HG02571 (cell line): Measurements from ENCODE around the gene SNX6.
"Not testable (repeated sequence)": the region's sequence is repeated elsewhere in the genome, so short reads cannot be mapped to it uniquely, and the experiment has no call there.

Experiments
- ATAC-seq: cut with Tn5 transposase; IDR thresholded peaks from one replicate; pipeline ENCODE4 v1.9.1; 2021; ENCODE audit warnings: mild to moderate bottlenecking, moderate library complexity; ENCODE audit not compliant: unreplicated experiment

The SNX6 gene

DNA sequence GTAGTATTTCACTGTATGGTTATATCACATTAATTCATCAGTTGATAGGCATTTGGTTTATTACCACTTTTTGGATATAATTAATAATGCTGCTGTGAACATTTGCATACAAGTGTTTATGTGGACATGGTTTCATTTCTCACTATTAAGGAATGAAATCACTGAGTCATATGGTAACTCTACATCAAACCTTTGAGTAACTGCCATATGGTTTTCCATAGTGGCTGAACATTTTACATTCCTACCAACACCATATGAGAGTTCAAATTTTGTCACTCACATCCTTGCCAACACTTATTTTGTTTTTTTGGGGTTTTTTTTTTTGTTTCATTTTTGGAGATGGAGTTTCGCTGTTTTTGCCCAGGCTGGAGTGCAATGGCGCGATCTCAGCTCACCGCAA lies 60.2 kb downstream of the SNX6 start:
- no peak for ATAC-seq

DNA sequence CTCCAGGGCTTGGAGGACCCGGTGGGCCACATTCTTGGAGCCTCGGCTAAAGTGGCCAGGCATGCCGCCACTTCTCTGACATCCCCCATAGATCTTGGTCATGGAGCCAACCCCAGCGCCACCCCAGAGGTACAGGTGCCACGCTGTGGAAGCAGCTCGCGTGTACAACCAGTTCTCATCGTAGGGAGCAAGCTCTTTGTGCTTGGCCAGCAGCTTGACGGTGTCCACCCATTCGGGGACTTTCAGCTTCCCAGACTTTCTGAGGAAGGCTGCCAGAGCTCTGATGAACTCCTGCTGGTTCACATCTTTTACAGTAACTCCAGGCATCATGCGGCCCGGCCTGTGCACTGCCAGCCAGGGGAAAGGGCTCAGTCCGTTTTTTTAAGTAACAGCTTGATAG lies 61.1 kb downstream of the SNX6 start:
- ATAC-seq, result no peak

DNA sequence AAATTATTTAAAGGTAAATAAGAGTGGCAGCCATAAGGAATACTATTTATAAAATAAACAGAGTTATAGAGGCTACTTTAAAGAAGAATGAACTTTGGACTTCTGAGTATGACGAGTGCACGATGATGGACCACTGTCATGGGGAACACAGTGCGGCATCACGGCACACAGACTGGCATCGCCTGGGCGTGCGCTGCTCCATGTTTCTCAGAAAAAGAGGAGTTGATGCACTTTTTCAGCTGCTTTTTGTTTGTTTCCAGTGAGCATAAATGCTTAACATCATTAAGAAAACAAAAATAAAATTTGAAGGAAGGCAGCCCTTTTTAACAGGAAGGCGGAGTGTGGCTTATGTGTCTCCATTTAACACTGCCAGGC lies 67.2 kb downstream of the SNX6 start:
- no peak for ATAC-seq

DNA sequence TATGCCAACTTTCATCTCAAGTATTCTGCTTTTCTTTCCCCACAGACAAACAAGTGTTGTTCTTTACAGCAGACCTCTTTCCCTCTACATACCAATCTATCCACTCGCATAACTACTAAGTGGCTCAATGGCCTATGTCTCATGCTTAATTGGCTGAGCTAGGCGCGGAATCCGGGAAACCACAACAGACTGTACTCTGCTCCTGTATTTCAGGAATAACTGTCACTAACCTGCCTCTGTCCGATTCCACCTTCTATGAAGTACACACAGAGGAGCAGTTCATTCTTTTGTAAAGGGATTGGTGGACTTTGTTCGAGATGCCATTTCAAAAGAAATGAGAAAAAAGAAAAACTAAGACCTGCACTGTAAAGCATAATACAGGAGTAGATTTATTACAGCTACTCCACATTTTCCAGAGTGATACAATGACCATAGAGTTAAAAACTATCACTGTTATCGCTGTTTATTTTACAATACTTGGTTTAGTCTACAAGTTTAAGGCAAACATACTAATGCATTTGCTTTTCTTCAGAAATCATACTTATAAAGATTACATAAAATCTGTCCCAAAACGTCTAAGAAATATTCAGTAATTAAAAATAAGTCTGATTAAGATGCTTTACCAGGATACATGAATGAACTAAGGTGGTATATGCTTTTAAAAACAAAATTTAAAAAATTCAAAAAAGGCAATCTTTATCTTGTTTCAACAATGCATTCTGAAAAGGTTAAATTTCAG lies 67.7 kb downstream of the SNX6 start:
- ATAC-seq, result not testable (repeated sequence)

DNA sequence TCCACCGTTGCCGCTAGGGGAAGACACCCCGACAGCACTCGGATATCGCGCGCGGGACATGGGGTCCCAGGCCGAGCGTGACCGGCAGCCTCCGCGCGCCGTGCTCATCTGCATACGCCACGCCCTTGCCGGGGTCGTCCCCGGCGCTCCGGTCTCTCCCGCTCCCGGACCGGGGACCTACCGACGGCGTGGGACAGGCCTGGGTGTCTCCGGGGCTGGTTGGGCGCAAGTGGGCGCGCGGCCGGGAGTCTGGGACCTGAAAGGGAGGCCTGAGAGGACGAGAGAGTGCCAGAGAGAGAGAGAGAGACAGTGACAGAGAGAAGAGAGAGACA lies 73.5 kb downstream of the SNX6 start:
- peak; percentile 50 for ATAC-seq

DNA sequence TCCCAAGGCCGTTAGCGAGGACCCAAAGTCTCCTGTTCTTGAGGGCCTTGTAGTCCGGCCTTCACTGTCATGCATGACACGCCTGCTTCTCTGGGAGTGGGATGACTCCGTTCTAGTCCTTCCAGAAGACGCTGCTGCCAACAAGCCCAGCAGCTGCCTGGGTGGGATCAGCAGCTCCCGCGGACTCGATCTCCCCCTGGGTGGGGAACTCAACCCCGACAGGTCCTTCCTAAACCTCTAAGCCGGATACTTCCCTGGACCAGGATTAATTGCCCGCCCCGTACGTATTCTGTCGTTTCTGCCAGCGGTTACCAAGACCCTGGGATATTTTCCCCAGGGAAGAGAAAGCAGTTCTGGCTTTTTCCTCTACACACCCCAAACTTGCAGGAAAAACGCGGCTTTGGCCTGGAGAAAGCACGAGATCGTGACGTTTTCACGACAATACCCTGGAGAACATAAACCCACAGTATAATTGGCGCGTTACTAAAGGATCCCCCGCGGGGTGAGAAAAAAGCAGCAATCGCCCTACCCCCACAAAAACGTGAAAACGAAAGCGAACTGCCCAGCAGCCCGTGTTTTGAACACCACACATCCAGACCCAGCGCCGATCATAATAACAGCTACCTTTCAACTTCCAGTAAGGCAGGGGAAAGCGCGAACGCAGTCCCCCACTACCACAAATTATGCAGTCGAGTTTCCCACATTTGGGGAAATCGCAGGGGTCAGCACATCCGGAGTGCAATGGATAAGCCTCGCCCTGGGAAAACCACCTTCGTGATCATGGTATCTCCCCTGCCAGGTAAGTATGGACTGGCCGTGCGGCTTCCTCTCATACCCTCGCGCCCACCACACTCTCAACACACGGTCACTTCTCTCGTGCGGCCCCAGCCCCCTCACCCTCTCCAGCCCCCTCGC lies 74.1 kb downstream of the SNX6 start:
- peak; percentile 67 for ATAC-seq

DNA sequence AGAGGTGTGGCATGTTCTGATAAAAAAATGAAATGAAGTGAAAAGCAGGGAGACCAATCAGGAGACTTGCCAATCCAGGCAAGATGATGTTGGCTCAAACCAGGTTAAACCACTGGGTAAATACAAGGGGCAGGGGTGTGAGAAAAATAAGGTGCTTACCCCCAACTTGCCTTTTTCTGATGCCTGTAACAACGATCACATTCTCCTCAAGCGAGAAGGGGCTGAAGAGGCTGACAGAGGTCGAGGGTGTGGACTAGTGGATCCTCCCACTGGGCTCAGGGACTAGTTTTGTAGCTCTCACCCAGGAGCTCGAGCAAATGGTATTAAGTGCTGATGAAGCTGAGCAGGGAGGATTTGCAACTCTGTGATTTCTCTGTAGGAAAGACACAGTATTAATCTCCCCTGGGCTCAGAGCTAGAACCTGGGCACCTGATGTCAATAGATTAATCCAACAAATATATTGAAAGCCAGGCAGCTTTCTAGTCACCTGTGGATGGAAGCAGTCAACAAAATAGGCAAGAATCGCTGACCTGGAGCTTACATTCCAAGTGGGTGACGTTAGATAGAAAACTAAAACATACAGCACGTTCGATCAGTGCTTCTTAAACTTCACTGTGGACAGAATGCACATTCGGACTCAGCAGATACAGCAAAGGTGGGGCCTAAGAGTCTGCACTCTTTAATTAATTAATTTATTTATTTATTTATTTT lies 75.3 kb downstream of the SNX6 start:
- ATAC-seq, result no peak

DNA sequence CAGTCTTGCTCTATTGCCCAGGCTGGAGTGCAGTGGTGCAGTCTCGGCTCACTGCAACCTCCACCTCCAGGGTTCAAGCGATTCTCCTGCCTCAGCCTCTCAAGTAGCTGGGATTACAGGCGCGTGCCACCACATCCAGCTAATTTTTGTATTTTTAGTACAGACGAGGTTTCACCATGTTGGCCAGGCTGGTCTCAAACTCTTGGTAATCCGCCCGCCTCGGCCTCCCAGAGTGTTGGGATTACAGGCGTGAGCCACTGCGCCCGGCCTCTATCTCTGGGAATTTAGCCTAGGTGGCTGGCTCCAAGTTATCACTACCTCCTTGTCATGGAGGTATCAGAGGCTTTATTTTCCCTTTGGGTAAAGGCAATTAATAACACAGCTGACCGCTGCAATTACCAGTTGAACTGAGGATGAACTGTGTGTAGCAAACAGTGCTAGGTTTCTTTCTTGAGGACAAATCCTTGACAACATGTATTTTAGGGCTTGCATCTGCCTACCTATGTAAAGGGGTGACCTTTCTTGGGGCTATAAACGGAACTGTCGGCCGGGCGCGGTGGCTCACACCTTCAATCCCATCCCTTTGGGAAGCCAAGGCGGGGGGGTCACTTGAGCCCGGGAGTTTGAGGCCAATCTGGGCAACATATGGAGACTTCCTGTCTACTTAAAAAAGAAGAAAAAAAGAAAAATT lies 80.5 kb downstream of the SNX6 start:
- ATAC-seq, result not testable (repeated sequence)

DNA sequence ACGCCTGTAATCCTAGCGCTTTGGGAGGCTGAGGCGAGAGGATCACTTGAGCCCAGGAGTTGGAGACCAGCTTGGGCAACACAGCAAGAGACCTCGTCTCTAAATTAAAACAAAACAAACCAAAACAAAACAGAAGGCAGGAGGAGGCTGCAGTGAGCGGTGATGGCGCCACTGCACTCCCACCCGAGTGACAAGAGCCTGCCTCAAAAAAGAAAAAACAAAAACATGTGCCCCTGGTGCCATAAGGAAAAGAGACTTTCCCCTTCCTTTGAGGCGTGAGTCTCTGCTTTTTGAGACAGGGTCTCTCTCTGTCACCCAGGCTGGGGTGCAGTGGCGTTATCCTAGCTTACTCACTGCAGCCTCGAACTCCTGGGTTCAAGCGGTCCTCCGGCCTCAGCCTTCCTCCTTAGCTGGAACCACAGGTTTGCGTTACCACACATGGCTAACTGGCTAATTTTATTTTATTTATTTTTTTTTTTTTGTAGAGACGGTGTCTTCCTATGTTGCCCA lies 81.4 kb downstream of the SNX6 start:
- no peak for ATAC-seq

DNA sequence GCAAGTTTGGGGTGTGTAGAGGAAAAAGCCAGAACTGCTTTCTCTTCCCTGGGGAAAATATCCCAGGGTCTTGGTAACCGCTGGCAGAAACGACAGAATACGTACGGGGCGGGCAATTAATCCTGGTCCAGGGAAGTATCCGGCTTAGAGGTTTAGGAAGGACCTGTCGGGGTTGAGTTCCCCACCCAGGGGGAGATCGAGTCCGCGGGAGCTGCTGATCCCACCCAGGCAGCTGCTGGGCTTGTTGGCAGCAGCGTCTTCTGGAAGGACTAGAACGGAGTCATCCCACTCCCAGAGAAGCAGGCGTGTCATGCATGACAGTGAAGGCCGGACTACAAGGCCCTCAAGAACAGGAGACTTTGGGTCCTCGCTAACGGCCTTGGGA lies 82.8 kb downstream of the SNX6 start:
- peak; percentile 35 for ATAC-seq

DNA sequence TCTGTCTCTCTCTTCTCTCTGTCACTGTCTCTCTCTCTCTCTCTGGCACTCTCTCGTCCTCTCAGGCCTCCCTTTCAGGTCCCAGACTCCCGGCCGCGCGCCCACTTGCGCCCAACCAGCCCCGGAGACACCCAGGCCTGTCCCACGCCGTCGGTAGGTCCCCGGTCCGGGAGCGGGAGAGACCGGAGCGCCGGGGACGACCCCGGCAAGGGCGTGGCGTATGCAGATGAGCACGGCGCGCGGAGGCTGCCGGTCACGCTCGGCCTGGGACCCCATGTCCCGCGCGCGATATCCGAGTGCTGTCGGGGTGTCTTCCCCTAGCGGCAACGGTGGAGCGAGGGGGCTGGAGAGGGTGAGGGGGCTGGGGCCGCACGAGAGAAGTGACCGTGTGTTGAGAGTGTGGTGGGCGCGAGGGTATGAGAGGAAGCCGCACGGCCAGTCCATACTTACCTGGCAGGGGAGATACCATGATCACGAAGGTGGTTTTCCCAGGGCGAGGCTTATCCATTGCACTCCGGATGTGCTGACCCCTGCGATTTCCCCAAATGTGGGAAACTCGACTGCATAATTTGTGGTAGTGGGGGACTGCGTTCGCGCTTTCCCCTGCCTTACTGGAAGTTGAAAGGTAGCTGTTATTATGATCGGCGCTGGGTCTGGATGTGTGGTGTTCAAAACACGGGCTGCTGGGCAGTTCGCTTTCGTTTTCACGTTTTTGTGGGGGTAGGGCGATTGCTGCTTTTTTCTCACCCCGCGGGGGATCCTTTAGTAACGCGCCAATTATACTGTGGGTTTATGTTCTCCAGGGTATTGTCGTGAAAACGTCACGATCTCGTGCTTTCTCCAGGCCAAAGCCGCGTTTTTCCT lies 83.4 kb downstream of the SNX6 start:
- ATAC-seq, result peak; percentile 62

DNA sequence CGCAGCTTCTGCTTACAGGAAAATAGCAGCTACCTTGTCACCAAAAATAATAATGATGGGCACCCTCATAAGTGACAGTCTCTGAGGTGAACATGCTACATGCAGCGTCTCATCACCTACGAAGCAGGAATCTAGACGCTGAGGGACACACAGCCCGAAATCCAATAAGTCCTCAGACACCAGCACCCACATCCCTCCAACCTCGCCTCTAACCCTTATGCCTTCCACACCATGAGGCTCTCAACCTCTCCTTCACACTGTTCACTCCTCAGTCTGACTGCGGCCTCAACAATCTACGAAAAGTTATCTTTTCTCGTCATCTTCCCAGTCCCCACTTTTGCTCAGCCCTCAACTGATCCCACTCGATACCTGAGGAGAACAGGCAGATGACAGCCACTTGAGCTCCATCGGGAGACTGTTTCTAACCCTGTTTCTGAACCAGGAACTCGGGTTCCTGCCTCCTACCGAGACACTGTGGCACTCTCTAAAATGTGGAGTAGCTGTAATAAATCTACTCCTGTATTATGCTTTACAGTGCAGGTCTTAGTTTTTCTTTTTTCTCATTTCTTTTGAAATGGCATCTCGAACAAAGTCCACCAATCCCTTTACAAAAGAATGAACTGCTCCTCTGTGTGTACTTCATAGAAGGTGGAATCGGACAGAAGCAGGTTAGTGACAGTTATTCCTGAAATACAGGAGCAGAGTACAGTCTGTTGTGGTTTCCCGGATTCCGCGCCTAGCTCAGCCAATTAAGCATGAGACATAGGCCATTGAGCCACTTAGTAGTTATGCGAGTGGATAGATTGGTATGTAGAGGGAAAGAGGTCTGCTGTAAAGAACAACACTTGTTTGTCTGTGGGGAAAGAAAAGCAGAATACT lies 89.5 kb downstream of the SNX6 start:
- ATAC-seq, result not testable (repeated sequence)

DNA sequence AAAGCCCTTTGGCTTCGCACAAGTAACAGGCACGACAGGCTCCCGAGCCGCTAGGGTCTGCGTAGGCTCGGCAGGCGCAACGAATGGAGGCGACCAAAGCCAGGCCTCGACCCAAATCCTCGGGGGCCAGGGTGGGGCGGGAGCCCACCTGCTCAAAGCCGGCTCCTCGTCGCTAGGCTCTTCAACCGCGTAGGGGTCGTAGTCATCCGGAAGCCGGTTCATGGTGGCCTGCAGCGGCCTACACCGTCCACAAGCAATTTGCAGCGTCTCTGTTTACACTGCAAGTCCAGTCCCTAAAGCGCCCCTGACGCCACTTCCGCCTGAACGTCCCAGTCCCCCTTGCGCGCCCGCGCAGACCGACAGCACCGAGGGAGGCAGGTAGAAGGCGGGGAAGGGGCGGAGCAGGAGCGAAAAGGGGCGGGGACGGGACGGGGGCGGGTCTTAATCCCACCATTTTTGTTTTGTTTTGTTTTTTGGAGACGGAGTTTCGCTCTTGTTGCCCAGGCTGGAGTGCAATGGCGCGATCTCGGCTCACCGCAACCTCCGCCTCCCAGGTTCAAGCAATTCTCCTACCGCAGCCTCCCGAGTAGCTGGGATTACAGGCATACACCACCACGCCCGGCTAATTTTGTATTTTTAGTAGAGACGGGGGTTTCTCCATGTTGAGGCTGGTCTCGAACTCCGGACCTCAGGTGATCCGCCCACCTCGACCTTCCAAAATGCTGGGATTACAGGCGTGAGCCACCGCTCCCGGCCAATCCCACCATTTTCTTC lies 90.4 kb downstream of the SNX6 start, which contains the start of gene EAPP:
Gene EAPP (minus strand): TSS at position 295 of the 774 bp plus-strand sequence. CDS start 73 bp downstream, at position 222.
- peak; percentile 100 for ATAC-seq

DNA sequence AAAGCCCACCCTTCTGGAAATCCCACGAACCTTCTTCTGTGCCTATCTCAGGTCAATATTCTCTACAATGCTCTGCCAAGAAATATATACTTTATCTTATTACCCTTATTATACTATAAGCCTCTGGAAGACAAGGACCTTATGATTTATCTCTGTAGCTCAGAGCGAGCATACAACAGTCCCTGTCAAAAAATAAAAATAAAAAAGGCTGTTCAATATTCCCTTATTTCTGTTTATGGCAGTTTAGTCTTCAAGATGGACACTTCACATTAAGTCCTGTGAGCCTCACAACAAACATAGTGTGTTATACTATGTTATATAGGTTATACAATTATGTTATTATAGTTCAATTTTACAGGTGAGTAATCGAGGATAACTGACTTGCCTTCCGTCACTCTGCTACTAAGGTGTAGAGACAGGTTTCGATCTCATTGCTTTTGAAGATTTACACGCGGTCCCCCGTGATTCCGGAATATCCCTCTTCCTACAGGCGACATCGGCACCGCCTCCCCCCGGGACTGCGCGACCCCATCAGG lies 91.0 kb downstream of the SNX6 start:
- no peak for ATAC-seq

DNA sequence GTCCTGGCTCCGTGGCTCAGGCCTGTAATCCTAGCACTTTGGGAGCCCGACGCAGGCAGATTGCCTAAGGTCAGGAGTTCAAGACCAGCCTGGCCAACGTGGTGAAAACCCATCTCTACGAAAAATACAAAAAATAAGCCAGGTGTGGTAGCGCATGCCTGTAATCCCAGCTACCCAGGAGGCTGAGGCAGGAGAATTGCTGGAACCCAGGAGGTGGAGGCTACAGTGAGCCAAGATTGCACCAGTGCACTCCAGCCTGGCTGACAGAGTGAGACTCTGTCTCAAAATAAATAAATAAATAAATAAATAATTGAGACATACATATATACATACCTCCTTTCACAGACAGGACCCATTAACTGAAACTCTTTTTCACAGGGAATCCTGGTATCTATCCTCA lies 91.9 kb downstream of the SNX6 start:
- ATAC-seq, result not testable (repeated sequence)

DNA sequence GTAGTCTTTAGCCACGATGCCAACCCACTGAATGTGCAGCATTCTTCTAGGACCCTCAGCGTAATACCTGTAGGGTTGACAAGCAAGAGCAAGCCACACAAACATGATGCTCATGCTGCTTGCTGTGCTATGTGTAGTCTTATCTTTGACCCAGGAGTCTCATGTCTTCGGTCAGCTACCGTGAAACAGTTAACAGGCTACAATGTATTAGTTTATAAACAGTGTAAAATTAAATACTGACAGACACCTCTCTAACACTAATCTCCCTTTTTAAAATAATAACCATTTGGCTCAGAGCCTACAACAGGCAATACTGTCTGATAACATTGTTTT lies 92.3 kb downstream of the SNX6 start:
- no peak for ATAC-seq

DNA sequence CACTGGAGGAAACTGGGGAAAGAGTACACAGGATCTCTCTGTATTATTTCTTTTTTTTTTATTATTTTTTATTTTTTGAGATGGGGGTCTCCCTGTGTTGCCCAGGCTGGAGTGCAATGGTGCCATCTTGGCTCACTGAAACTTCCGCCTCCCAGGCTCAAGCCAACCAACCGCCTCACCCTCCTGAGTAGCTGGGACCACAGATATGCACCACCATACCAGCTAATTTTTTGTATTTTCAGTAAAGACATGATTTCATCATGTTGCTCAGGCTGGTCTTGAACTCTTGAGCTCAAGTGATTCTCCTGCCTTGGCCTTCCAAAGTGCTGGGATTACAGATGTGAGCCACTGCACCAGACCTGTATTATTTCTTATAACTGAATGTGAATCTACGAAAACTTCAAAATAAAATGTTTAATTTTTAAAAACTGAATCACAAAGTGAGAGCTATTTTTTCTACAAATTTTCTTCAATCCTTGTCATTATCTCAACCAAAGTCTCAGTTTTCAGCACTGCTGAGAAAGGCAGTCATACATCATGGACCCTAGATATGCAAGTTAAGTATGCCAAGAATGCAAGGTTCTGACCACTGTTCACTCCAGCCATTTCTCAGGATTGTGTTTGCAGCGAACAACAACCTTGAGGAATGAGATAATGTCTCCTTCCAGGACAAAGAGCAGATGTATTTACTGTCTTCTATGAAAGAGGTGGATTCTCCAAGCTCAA lies 92.8 kb downstream of the SNX6 start:
- ATAC-seq, result no peak
